Colonic mucosa (tissue), 4 donors: Measurements from ENCODE around the gene PKNOX2. TPM values are rescaled to one million over a fixed set of nuclear protein-coding genes. Genes with fewer than 3 reads are reported as not detected.

Source experiments
- DNase-seq: peaks from one replicate; pipeline ENCODE4 v3.0.0-alpha.2; 2020
- H3K27ac ChIP-seq: fragments of 200-600 bp; one replicate; pipeline ENCODE4 v1.8.0; 2021
- H3K27me3 ChIP-seq: fragments of 200-600 bp; one replicate; pipeline ENCODE4 v1.8.0; 2021
- H3K36me3 ChIP-seq: fragments of 200-600 bp; one replicate; pipeline ENCODE4 v1.8.0; 2021
- H3K4me1 ChIP-seq: fragments of 200-600 bp; one replicate; pipeline ENCODE4 v1.8.0; 2021; ENCODE audit warnings: mild to moderate bottlenecking
- H3K4me3 ChIP-seq: fragments of 200-600 bp; one replicate; pipeline ENCODE4 v1.8.0; 2021
- H3K9ac ChIP-seq, 2 donors: one replicate each; pipeline ENCODE4 v1.7.0; 2013; ENCODE audit warnings: control low read depth in 2 of 2, low read depth in 2 of 2, low read length in 2 of 2
- H3K9me3 ChIP-seq: fragments of 200-600 bp; one replicate; pipeline ENCODE4 v1.8.0; 2021
- intact Hi-C: fragments of 100-400 bp; cut with DNase I; formaldehyde crosslinking; loops from one replicate; pipeline ENCODE4 v1.14.1; 2022
- total RNA-seq, 2 donors: library from RNA; stranded (reverse); fragmentation: NEBNext Ultra II Directional in 1 of 2; extraction: Animal tissue kit (Norgen Biotek cat#: 25700) in 1 of 2; gene quantifications; one replicate each; pipeline ENCODE4 v1.2.1, GENCODE V29; 2021
- TF ChIP-seq, protein P1 (sequence below): fragments of 200-600 bp; IDR thresholded peaks from one replicate; pipeline ENCODE4 v1.8.0; 2022; ENCODE audit warnings: antibody characterized with exemption, mild to moderate bottlenecking
- donor health status: healthy.
- donor health status: DM: no; HTN: no; CAD: no.
- donor health status: DM: no; HTN: no; CAD: no.

Gene PKNOX2
- total RNA-seq, 2 donors from 2014 or later = 0.52 to 1.3 TPM

DNA sequence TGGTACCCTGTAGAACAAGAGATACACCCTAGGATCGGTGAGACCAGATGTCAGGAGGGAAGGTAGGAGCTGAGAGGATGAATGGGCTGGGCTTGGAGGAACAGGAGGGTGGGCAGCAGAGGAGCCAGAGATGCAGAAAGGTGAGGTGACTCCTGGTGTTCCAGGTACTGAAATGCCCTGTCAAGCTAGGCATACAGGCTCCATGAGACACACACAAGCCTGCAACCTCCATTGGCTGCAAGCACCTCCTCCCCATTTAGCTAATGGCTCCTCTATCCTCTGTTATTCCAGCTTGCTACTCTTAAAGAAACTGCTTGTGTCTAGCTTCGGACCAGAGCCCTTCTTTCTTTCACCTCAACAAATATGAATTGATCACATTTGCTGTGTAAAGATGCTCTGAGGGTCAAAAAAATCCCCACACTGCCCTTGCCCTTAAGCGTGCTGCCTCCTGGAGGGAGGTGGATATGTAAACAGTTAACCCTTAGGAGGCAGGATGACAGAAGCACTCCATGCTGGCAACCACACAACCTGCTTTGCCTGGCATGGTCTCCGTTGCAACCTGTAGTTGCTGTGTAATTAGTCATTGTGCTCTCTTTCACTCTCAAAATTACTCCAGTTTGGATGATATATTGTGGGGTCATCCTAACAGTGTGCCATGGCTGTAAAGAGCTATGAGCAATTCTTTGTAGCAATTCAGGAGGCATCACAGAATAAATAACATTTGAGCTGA, 156.0 kb downstream of the PKNOX2 start:
- Histone ChIP-seq H3K4me3 (no peak overlapping the region), H3K4me1 (no peaks in the 10 kb centered on the region), H3K27ac (no peak overlapping the region), H3K36me3 (no peaks in the 10 kb centered on the region), H3K27me3 (no peaks in the 10 kb centered on the region), H3K9ac (no peak overlapping the region), H3K9me3 (no peaks in the 10 kb centered on the region)
- TF ChIP-seq, protein P1, sequence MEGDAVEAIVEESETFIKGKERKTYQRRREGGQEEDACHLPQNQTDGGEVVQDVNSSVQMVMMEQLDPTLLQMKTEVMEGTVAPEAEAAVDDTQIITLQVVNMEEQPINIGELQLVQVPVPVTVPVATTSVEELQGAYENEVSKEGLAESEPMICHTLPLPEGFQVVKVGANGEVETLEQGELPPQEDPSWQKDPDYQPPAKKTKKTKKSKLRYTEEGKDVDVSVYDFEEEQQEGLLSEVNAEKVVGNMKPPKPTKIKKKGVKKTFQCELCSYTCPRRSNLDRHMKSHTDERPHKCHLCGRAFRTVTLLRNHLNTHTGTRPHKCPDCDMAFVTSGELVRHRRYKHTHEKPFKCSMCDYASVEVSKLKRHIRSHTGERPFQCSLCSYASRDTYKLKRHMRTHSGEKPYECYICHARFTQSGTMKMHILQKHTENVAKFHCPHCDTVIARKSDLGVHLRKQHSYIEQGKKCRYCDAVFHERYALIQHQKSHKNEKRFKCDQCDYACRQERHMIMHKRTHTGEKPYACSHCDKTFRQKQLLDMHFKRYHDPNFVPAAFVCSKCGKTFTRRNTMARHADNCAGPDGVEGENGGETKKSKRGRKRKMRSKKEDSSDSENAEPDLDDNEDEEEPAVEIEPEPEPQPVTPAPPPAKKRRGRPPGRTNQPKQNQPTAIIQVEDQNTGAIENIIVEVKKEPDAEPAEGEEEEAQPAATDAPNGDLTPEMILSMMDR = no peak
- no peak for DNase-seq
- intact Hi-C loops = no loop called here

DNA sequence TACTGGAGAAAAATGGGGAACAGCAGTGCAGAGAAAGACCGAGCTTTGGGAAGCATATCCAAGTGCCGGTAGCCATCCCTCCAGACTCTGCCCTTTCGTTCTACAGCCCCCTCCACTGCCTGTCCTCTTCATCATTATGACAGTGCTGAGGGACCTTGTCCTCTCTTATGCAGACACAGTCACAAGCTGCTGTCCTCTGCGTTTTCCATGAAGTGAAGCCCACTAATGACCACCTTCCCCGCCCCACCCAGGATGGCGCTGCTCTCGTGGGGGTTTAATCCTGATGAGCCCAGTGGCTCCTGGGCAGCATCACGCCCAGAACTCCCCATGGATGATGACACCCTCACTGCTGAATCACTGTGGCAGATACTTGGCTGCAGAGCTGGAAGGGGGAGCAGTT, 157.7 kb downstream of the PKNOX2 start:
- Histone ChIP-seq H3K4me3 (no peak overlapping the region), H3K4me1 (no peaks in the 10 kb centered on the region), H3K36me3 (no peaks in the 10 kb centered on the region), H3K9me3 (no peaks in the 10 kb centered on the region), H3K9ac (no peak overlapping the region), H3K27ac (no peak overlapping the region), H3K27me3 (no peaks in the 10 kb centered on the region)
- DNase-seq = no peak
- intact Hi-C loops = no loop called here
- TF ChIP-seq, protein P1 = no peak

DNA sequence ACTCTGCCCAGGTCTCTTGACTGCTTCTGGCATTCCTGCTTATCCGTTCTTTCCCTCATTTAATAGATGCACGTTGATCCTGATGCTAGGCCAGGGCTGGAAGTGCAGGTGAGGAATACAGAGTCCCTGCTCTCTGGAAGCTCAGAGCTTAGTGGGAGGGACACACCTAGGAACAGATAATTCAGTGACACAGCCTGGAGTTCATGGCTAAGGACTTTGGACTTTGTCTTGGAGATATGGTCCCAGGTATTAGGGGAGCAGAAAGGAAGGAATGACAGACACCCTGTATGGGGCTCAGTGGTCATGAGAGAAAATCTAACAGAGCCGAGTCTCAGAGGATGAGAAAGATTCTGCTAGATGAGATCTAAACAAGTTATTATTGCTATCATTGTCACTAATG, 160.6 kb downstream of the PKNOX2 start:
- Histone ChIP-seq H3K27ac (no peak overlapping the region), H3K9ac (no peak overlapping the region), H3K4me1 (no peaks in the 10 kb centered on the region), H3K4me3 (no peak overlapping the region), H3K27me3 (no peaks in the 10 kb centered on the region), H3K9me3 (no peaks in the 10 kb centered on the region), H3K36me3 (no peaks in the 10 kb centered on the region)
- TF ChIP-seq, protein P1 = no peak
- intact Hi-C loops = no loop called here
- DNase-seq = no peak

DNA sequence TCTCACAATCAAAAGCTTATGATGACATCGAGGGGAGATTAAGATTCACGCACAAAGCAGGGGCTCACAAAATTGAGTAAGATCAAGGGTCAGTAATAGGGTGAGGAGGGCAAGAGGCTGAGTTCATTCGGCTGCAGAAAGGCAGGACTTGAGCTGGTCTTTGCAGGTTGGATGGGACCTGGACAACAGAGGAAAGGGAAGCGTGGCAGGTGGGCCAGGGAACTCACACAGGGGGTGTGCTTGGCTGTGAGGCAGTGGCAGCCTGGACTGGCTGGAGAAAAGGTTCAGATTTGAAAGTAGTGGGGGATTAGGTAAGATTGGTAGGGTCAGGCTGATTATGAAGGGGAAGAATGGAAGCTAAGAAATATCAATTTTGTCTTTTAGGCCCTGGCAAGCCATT, 161.6 kb downstream of the PKNOX2 start:
- intact Hi-C loops = no loop called here
- no peaks in the 10 kb centered on the region for H3K36me3 ChIP-seq

DNA sequence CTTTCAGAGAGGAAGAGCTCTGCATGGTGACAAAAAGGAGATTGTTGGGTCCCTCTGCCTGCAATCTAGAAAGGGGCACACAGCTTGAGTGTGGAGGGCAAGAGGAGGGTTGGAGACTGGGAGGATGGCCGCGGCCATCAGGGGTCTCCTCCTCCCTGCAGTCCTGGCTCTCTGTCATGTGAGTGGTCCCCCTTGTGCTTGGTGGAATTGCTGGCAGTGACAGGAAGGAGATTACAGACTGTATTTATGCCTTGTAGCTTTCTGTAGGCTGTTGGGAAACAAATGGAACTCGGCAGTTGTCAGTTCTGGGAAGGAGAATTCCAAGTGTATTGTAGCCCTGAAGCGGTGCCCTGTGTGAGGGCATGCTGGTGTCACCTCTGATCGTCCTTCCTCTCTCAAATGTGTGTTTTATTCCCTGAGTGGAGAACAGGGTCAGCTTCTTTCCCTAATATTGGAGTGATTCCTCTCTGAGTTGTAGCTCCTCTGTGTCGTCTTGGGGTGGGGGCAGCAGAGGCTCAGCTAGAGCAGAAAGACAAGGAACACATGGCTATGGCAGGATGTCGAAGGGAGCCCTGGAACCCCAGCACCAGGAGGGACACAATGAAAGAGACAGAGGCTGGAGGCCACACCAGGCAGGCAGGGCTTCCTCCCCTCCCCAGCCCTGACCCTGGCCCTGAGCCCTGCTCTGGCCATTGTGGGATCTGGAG, 163.1 kb downstream of the PKNOX2 start:
- H3K27me3 ChIP-seq = no peaks in the 10 kb centered on the region
- no peak overlapping the region for H3K9ac ChIP-seq
- intact Hi-C loops = no loop called here
- TF ChIP-seq, protein P1 = no peak
- no peaks in the 10 kb centered on the region for H3K36me3 ChIP-seq
- DNase-seq = no peak
- no peaks in the 10 kb centered on the region for H3K4me1 ChIP-seq
- no peak overlapping the region for H3K4me3 ChIP-seq
- no peak overlapping the region for H3K27ac ChIP-seq
- no peaks in the 10 kb centered on the region for H3K9me3 ChIP-seq

More for the DNA sequence above, 161.6 kb downstream of the PKNOX2 start:
- no peak for DNase-seq
- Histone ChIP-seq H3K9ac (no peak overlapping the region), H3K27ac (no peak overlapping the region), H3K27me3 (no peaks in the 10 kb centered on the region), H3K4me1 (no peaks in the 10 kb centered on the region), H3K4me3 (no peak overlapping the region), H3K9me3 (no peaks in the 10 kb centered on the region)
- TF ChIP-seq, protein P1 = no peak
